ENCODE measurements around the gene IQGAP2.

The IQGAP2 gene

DNA sequence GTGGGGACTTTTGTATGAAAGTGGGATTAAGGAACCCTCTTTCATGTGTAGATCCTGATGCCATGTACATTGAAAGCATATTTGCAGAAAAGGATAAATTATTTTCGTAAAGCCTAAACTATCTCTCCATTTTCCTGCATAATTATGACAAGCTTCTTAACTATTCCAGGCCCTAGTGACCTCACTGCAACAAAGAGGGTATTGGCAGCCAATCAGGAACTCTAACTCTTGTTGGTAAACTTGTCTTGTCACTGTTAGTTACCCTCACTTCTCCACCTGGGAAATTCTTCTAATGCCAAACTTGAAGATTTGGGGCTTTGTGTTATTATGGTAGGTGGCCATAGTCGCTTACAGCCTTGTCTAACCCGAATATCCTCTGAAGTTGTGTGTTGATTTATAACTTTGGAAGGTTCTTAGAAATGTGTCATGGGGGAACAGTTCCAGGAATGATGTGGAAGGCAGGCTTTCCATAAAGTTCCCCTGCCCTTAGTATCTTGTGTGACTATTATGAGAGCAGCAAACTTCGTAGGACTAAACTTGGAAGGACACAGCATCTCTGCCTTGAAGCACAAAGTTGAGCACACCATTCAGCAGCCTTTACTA lies 52.5 kb downstream of the IQGAP2 start:
- Histone ChIP-seq H3K4me1 (ENCODE audit: insufficient read depth, low read length, poor library complexity, severe bottlenecking) (peaks cover 37% of the 10 kb centered on the region), H4K20me1 (ENCODE audit: insufficient read depth, low read length, poor library complexity, severe bottlenecking) (peaks cover 30% of the 10 kb centered on the region), H3K9ac (ENCODE audit: low read depth, low read length, poor library complexity, severe bottlenecking) (no peak overlapping the region), H3K9me3 (ENCODE audit: insufficient read depth, low read depth, low read length) (no peaks in the 10 kb centered on the region), H2AFZ (ENCODE audit: low read length) (no peak overlapping the region), H3K79me2 (ENCODE audit: insufficient read depth, low read length) (peaks cover 75% of the 10 kb centered on the region), H3K4me2 (ENCODE audit: low read depth, low read length, poor library complexity, severe bottlenecking) (no peak overlapping the region), H3F3A (ENCODE audit: low read depth) (0 out of 2 replicates have a peak, but pooled peaks cover 8% of the 10 kb centered on the region), H3K36me3 (ENCODE audit: insufficient read depth, low read length) (no peaks in the 10 kb centered on the region), H3K27me3 (ENCODE audit: insufficient read depth, low read length, poor library complexity, severe bottlenecking) (no peaks in the 10 kb centered on the region), H3K9me2 (replicated peaks; ENCODE audit: low read depth, low read length) (no peaks in the 10 kb centered on the region), H3K4me3 (ENCODE audit: low read length, poor library complexity, severe bottlenecking) (no peak overlapping the region)
- no peak for TF ChIP-seq EZH2phosphoT487 (IDR thresholded peaks at IDR 0.05; ENCODE audit: borderline replicate concordance)
- TF ChIP-seq, protein P1, sequence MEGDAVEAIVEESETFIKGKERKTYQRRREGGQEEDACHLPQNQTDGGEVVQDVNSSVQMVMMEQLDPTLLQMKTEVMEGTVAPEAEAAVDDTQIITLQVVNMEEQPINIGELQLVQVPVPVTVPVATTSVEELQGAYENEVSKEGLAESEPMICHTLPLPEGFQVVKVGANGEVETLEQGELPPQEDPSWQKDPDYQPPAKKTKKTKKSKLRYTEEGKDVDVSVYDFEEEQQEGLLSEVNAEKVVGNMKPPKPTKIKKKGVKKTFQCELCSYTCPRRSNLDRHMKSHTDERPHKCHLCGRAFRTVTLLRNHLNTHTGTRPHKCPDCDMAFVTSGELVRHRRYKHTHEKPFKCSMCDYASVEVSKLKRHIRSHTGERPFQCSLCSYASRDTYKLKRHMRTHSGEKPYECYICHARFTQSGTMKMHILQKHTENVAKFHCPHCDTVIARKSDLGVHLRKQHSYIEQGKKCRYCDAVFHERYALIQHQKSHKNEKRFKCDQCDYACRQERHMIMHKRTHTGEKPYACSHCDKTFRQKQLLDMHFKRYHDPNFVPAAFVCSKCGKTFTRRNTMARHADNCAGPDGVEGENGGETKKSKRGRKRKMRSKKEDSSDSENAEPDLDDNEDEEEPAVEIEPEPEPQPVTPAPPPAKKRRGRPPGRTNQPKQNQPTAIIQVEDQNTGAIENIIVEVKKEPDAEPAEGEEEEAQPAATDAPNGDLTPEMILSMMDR (conservative IDR thresholded peaks at IDR 0.05; ENCODE audit: low read length): no peak

DNA sequence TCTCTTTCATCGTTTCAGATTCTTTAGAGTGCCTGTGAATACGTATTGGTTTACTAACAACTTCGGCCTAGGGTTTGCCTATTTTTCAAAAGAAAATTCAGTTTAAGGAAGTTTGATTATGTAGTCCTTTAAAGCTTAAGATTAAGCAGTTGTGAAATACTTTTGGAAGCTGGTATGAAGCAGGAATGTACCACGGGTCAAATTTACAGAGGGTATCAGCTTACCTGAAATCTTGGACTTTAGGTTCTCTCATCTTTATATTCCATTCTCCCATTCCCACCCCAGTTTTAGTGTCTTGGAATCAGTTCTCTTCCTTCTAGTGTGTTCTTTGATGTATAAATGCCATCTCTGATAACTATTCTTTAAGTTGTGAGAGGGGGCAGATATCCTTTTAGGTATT lies 53.2 kb downstream of the IQGAP2 start:
- TF ChIP-seq EZH2phosphoT487 (IDR thresholded peaks at IDR 0.05; ENCODE audit: borderline replicate concordance): no peak
- H3K4me2 ChIP-seq (ENCODE audit: low read depth, low read length, poor library complexity, severe bottlenecking): no peak overlapping the region
- peaks cover 70% of the 10 kb centered on the region for H3K79me2 ChIP-seq (ENCODE audit: insufficient read depth, low read length)
- H3F3A ChIP-seq (ENCODE audit: low read depth): 0 out of 2 replicates have a peak, but pooled peaks cover 8% of the 10 kb centered on the region
- H3K36me3 ChIP-seq (ENCODE audit: insufficient read depth, low read length): no peaks in the 10 kb centered on the region
- no peaks in the 10 kb centered on the region for H3K9me3 ChIP-seq (ENCODE audit: insufficient read depth, low read depth, low read length)
- H3K4me3 ChIP-seq (ENCODE audit: low read length, poor library complexity, severe bottlenecking): no peak overlapping the region
- no peak overlapping the region for H2AFZ ChIP-seq (ENCODE audit: low read length)
- H3K9ac ChIP-seq (ENCODE audit: low read depth, low read length, poor library complexity, severe bottlenecking): no peak overlapping the region
- no peaks in the 10 kb centered on the region for H3K9me2 ChIP-seq (replicated peaks; ENCODE audit: low read depth, low read length)
- peaks cover 30% of the 10 kb centered on the region for H4K20me1 ChIP-seq (ENCODE audit: insufficient read depth, low read length, poor library complexity, severe bottlenecking)
- peaks cover 31% of the 10 kb centered on the region for H3K4me1 ChIP-seq (ENCODE audit: insufficient read depth, low read length, poor library complexity, severe bottlenecking)
- no peaks in the 10 kb centered on the region for H3K27me3 ChIP-seq (ENCODE audit: insufficient read depth, low read length, poor library complexity, severe bottlenecking)

DNA sequence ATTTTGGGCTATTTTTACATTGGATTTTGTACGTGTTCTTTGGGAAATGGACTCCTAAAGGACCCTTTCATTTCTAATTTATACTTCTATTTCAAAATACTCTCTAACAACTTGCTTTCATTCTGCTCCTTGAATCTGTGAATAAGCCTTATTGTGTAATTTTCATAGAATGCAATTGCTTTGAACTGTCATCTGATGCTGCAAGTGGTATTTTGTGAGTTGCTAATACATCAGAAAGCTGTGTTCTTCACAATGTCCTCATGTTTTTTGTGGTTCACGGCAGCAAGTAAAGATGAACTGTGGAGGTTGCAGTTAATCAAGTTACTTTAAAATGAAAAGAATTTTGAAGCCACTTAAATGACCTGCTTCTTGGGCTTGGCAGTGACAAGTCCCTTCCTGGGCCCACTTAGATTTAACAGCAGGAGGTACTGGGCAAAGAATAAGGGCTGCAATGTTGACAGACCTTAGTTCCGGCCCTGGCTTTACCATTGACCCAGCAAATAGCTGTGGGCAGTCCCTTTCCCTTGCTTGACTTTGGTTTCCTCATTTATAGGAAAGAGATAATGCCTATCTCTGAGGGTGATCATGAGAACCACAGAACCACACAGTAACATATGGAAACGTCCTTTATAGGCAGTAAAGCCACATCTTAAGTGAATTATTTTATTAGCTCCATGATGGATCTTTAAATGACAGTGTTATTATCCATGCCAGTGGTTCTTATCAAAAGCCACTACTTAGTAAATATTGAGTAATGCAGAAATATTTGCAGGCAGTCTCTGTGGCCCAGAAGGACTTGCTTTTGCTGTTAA lies 54.8 kb downstream of the IQGAP2 start:
- H3K79me2 ChIP-seq (ENCODE audit: insufficient read depth, low read length): peaks cover 61% of the 10 kb centered on the region
- H3K9ac ChIP-seq (ENCODE audit: low read depth, low read length, poor library complexity, severe bottlenecking): no peak overlapping the region
- peak overlapping the region; percentile 36 for H3K4me3 ChIP-seq (ENCODE audit: low read length, poor library complexity, severe bottlenecking)
- no peaks in the 10 kb centered on the region for H3K27me3 ChIP-seq (ENCODE audit: insufficient read depth, low read length, poor library complexity, severe bottlenecking)
- peak; percentile 59; the same call in 1 of the 2 replicates for TF ChIP-seq EZH2phosphoT487 (IDR thresholded peaks at IDR 0.05; ENCODE audit: borderline replicate concordance)
- TF ChIP-seq, protein P1 (conservative IDR thresholded peaks at IDR 0.05; ENCODE audit: low read length): no peak
- H3K4me2 ChIP-seq (ENCODE audit: low read depth, low read length, poor library complexity, severe bottlenecking): peak overlapping the region; percentile 60
- H2AFZ ChIP-seq (ENCODE audit: low read length): no peak overlapping the region
- peaks cover 30% of the 10 kb centered on the region for H4K20me1 ChIP-seq (ENCODE audit: insufficient read depth, low read length, poor library complexity, severe bottlenecking)
- H3K9me3 ChIP-seq (ENCODE audit: insufficient read depth, low read depth, low read length): no peaks in the 10 kb centered on the region
- 0 out of 2 replicates have a peak, but pooled peaks cover 8% of the 10 kb centered on the region for H3F3A ChIP-seq (ENCODE audit: low read depth)
- peaks cover 14% of the 10 kb centered on the region; the same call in 1 of the 2 replicates for H3K36me3 ChIP-seq (ENCODE audit: insufficient read depth, low read length)
- peaks cover 27% of the 10 kb centered on the region for H3K4me1 ChIP-seq (ENCODE audit: insufficient read depth, low read length, poor library complexity, severe bottlenecking)
- H3K9me2 ChIP-seq (replicated peaks; ENCODE audit: low read depth, low read length): no peaks in the 10 kb centered on the region
